GM12801 (cell line): Measurements from ENCODE around the gene ABCC8.

Experiments
- CTCF ChIP-seq: IDR thresholded peaks from one replicate; pipeline ENCODE4 v1.5.1; 2011; ENCODE audit warnings: control low read depth; ENCODE audit not compliant: insufficient read length; ENCODE audit errors: extremely low read depth

ABCC8 gene

GRCh38 chr11:17353821-17354600 is 122.6 kb downstream of the ABCC8 start:
- no peak for TF ChIP-seq CTCF

GRCh38 chr11:17352950-17353820 is 123.5 kb downstream of the ABCC8 start:
- TF ChIP-seq CTCF, result no peak

DNA sequence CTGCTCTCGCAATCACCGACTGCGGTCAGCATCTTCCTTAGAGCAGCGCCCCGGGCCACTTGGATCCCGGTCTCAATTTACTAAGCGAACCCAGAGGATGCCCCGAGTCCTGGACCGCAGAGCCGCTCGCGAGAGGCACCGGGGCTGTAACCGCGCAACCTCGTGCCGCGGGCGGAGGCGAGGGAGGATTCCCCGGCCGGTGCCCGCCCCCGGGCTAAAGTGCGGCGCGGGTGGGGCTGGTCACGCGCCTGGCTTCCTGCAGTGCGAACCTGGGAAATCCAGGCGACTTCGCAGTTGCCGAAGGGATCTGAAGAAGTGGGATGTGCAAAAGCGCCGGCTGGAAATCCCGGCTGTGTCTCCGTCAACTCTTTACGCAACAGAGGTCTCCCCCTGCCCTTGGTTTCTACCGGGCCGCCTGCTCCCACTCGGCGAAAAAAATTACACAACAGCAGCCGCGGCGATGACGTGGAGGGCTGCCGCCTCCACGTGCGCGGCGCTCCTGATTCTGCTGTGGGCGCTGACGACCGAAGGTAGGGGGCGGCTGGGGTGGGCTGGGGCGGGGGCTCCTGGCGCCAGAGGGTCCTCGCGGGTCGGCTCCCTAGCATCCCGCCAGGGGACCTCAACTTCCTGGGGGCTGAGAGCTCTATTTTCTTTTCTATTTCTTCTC is 125.0 kb downstream of the ABCC8 start, which contains the start of gene NCR3LG1:
Gene NCR3LG1 (plus strand): TSS at position 291 of the 667 bp plus-strand sequence. CDS start 170 bp downstream, at position 461.
- no peak for TF ChIP-seq CTCF

- no peak for TF ChIP-seq CTCF
These were observed 125.5 kb downstream of the ABCC8 start for GRCh38 chr11:17351172-17351509.

DNA sequence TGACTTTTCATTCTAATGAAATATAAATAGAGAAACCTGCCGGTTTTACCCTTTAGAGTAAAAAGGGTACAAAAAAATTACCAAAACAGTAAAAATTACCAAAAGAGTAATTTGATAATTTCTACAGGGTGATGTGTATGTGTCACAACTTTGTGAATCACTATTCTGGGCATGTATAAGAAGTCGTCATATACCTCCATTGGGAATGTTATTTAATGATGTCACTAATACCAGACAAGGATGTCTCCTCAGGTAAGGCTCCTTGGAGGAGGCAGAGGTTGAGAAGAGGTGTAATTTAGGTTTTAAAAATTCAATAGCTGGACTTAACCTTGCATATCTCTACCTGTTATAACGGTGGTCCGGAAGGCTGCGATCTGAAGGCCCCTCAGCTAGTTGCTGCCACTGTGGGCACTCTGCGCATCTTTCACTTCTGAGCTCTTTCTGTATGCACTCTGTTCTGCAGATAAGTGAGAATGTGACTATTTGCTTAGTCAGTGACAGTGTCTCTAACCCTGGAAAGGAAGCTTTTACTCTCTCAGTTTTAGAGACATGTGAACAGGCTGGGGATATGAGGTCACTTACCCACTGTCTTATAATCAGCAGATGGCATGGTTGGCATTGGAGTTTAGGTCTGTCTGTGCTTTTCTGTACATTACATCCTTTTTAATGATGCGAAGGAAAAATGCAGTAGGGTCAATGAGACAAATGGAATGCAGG is 126.0 kb downstream of the ABCC8 start:
- no peak for TF ChIP-seq CTCF

- no peak for TF ChIP-seq CTCF
These were observed 129.0 kb downstream of the ABCC8 start for GRCh38 chr11:17347676-17348075.
